SJCRH30 (cell line): ENCODE results near the gene USPL1. TPM values are rescaled to one million over a fixed set of nuclear protein-coding genes. Genes with fewer than 3 reads are reported as not detected.
"Not testable (repeated sequence)": the region's sequence is repeated elsewhere in the genome, so short reads cannot be mapped to it uniquely, and the experiment has no call there.

Experiments used
- DNase-seq, 2 experiments: peaks; one replicate each; pipeline ENCODE4 v3.0.0-alpha.2; 2015 to 2020
- H3K27ac ChIP-seq: fragments of 250-450 bp; sonication (Bioruptor Pico); 2 replicates; pipeline ENCODE4 v1.5.1; 2020; ENCODE audit warnings: mild to moderate bottlenecking, moderate library complexity
- H3K27me3 ChIP-seq: fragments of 250-450 bp; sonication (Bioruptor Pico); 2 replicates; pipeline ENCODE4 v1.5.1; 2020; ENCODE audit warnings: mild to moderate bottlenecking, moderate library complexity
- H3K36me3 ChIP-seq: fragments of 250-450 bp; sonication (Bioruptor Pico); 2 replicates; pipeline ENCODE4 v1.5.1; 2020; ENCODE audit warnings: mild to moderate bottlenecking, moderate library complexity
- H3K4me1 ChIP-seq: fragments of 250-450 bp; sonication (Bioruptor Pico); 2 replicates; pipeline ENCODE4 v1.5.1; 2020; ENCODE audit warnings: mild to moderate bottlenecking, moderate library complexity
- H3K4me3 ChIP-seq: fragments of 250-450 bp; sonication (Bioruptor Pico); 2 replicates; pipeline ENCODE4 v1.5.1; 2020; ENCODE audit warnings: mild to moderate bottlenecking, moderate library complexity
- H3K9me3 ChIP-seq: fragments of 250-450 bp; sonication (Bioruptor Pico); replicated peaks from 2 replicates; pipeline ENCODE4 v1.5.1; 2020; ENCODE audit warnings: mild to moderate bottlenecking, moderate library complexity
- total RNA-seq: library from RNA; depleted of rRNA; stranded (reverse); fragments of >200 nt; shearing (Covaris generic); gene quantifications from 2 replicates; pipeline ENCODE4 v1.2.3, GENCODE V29; 2014

USPL1 gene
- total RNA-seq, 1 experiment from 2014 or later = 46.0 TPM

- no peaks in the 10 kb centered on the region for H3K36me3 ChIP-seq
- no peak overlapping the region for H3K27ac ChIP-seq
- no peaks in the 10 kb centered on the region for H3K9me3 ChIP-seq
- H3K27me3 ChIP-seq = no peaks in the 10 kb centered on the region
- no peaks in the 10 kb centered on the region for H3K4me1 ChIP-seq
- H3K4me3 ChIP-seq = no peak overlapping the region
- no peak for DNase-seq
Observed at GRCh38 chr13:30601836-30602235, 15.9 kb upstream of the USPL1 start.

- no peak overlapping the region for H3K27ac ChIP-seq
- H3K9me3 ChIP-seq = no peaks in the 10 kb centered on the region
- no peaks in the 10 kb centered on the region for H3K27me3 ChIP-seq
- no peak overlapping the region for H3K4me3 ChIP-seq
- no peaks in the 10 kb centered on the region for H3K4me1 ChIP-seq
- DNase-seq = no peak
- no peaks in the 10 kb centered on the region; the same call in 1 of the 2 replicates for H3K36me3 ChIP-seq
Observed at GRCh38 chr13:30605052-30605451, 12.7 kb upstream of the USPL1 start.

GRCh38 chr13:30607186-30607585, 10.5 kb upstream of the USPL1 start:
- not testable (repeated sequence) for DNase-seq, H3K27me3 ChIP-seq, H3K9me3 ChIP-seq, H3K4me3 ChIP-seq, H3K36me3 ChIP-seq, H3K27ac ChIP-seq, H3K4me1 ChIP-seq

GRCh38 chr13:30607908-30608307, 9.8 kb upstream of the USPL1 start:
- H3K9me3 ChIP-seq = no peaks in the 10 kb centered on the region
- H3K27ac ChIP-seq = no peak overlapping the region
- no peaks in the 10 kb centered on the region for H3K27me3 ChIP-seq
- H3K4me1 ChIP-seq = no peaks in the 10 kb centered on the region
- no peak for DNase-seq
- H3K36me3 ChIP-seq = no peaks in the 10 kb centered on the region; the same call in 1 of the 2 replicates
- H3K4me3 ChIP-seq = no peak overlapping the region

DNA sequence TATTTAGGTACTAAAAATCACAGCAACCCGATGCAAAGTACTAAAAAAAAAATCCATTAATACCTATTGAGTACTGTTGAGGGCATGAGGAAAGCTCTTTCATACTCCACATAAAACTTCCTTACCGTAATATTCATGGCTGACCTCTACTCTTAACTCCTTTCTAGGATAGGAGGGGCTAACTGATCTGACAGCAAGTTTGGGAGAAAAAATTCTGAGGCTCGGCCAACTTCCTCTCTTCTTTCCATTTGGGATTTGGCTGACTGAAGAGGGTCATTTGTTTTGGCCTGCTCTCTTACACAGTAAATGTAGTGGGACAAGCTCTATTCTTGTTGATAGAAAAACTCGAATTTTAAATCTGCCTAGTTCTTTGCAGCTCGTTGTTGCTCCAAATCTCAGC, 9.4 kb upstream of the USPL1 start:
- no peak overlapping the region for H3K27ac ChIP-seq
- no peaks in the 10 kb centered on the region for H3K27me3 ChIP-seq
- no peak overlapping the region for H3K4me3 ChIP-seq
- no peak for DNase-seq
- H3K9me3 ChIP-seq = no peaks in the 10 kb centered on the region
- no peaks in the 10 kb centered on the region; the same call in 1 of the 2 replicates for H3K36me3 ChIP-seq
- H3K4me1 ChIP-seq = no peaks in the 10 kb centered on the region

DNA sequence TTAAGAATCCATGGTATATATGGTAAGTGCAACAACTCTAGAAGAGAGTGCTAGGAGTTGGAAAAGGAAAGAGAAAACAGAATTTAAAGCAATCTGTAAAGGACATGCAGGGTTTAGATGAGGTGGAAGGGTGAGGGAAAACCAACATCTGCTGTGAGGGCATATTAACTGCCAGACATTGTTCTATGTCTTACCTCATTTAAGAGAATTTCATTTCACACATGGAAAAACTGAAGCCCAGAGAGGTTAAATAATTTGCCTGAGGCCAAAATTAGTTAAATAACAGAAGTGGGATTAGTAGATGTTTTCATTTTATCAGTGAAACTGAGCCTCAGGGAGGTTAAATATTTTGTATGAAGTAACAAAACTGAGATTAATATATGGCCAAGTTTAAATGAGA, 7.4 kb upstream of the USPL1 start:
- DNase-seq = no peak
- H3K4me3 ChIP-seq = no peak overlapping the region
- H3K36me3 ChIP-seq = no peaks in the 10 kb centered on the region; the same call in 1 of the 2 replicates
- H3K4me1 ChIP-seq = no peaks in the 10 kb centered on the region
- H3K9me3 ChIP-seq = no peaks in the 10 kb centered on the region
- H3K27ac ChIP-seq = no peak overlapping the region
- H3K27me3 ChIP-seq = no peaks in the 10 kb centered on the region

DNA sequence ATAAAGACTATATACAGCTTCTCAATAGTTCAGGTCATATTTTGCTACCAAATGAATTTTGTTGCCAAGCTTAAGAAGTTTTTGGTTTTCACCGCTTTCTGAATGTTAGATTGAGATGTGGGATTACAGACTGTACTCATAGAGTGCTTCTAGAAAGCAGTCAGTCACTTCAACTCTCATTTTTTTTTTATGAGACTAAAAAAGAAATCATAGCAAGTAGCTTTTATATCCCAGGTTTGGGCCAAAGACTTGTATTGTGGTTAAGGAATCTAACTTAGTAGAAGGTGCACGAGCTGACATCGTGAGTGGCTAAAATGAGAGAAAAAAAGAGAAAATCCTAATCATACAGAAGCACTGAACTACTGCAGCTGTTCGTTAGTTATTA, 2.2 kb upstream of the USPL1 start:
- peak overlapping the region; percentile 85 for H3K4me3 ChIP-seq

GRCh38 chr13:30615866-30616541, 1.7 kb upstream of the USPL1 start:
- Histone ChIP-seq H3K27me3 (no peaks in the 10 kb centered on the region), H3K9me3 (no peaks in the 10 kb centered on the region), H3K27ac (peak overlapping the region; percentile 94), H3K4me3 (peak overlapping the region; percentile 85), H3K4me1 (peaks cover 10% of the 10 kb centered on the region), H3K36me3 (no peaks in the 10 kb centered on the region)
- DNase-seq = peak in 1 of 2 experiments; percentile 54

More for the DNA sequence above, 2.2 kb upstream of the USPL1 start:
- Histone ChIP-seq H3K9me3 (no peaks in the 10 kb centered on the region), H3K27me3 (no peaks in the 10 kb centered on the region), H3K36me3 (no peaks in the 10 kb centered on the region), H3K4me1 (peaks cover 7% of the 10 kb centered on the region), H3K27ac (peak overlapping the region; percentile 94; the same call in 1 of the 2 replicates)
- DNase-seq = peak in 1 of 2 experiments; percentile 10

GRCh38 chr13:30616927-30617314, 799 bp upstream of the USPL1 start:
- Histone ChIP-seq H3K27ac (peak overlapping the region; percentile 94), H3K4me3 (peak overlapping the region; percentile 85), H3K27me3 (no peaks in the 10 kb centered on the region), H3K4me1 (peaks cover 10% of the 10 kb centered on the region), H3K36me3 (peaks cover 6% of the 10 kb centered on the region), H3K9me3 (no peaks in the 10 kb centered on the region)
- peak; percentile 85 to 93 for DNase-seq

DNA sequence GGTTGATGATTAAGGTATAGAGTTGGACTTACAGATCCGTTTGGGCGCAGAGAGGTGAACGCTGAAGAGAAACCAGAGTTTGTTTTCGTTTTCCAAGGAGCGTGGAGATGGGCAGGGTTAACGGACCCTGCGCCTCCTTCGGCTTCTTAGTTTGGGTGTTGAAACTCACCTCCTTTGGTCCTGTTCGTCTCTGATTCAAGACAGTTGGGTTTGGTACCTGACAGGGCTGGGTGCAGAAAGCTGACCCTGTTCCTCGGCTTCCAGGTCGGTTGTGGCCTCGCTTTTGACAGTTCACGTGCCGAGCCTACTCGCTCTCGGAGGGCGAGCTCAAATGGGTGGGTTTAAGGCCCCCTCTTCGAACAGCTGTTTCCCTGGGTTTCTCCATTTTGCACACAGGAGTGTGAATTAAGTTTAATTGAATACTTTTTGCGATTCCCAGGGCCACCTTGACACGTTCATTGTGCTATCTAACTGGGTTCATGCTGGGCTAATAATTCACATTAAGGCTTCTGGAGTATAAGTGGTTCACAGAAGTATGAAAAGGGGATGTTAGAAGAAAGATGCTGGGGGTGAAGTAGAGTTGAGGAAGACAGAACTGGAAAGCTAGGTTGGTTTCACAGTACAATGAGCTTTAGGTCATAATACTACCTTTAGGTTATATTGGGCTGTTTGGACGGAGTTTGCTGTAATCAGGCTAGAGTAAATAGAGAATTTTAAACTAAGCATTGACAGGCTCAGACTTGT, 638 bp downstream of the USPL1 start:
- Histone ChIP-seq H3K4me3 (peak overlapping the region; percentile 85), H3K4me1 (peaks cover 10% of the 10 kb centered on the region), H3K36me3 (peaks cover 21% of the 10 kb centered on the region), H3K9me3 (no peaks in the 10 kb centered on the region), H3K27me3 (no peaks in the 10 kb centered on the region), H3K27ac (peak overlapping the region; percentile 94)
- peak; percentile 38 to 49 for DNase-seq

DNA sequence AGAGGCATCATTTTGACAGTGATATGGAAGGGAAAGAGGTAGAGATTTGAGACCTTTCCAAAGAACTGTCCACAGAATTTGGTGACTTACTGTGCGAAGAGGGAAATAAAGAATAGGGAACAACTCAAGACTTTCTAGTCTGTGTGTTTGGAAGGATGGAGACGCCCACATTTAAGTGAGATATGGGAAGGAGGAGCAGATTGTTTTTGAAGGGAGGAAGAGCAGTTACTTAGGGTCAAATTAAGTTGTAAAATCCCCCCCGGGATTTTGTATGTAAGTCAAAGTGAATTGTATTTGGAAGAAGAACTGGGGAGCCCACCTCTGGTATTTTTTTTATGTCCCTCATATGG, 1.2 kb downstream of the USPL1 start:
- peaks cover 26% of the 10 kb centered on the region for H3K36me3 ChIP-seq
- H3K27ac ChIP-seq = peak overlapping the region; percentile 94; the same call in 1 of the 2 replicates
- H3K27me3 ChIP-seq = no peaks in the 10 kb centered on the region
- H3K4me1 ChIP-seq = peaks cover 10% of the 10 kb centered on the region
- DNase-seq = no peak
- peak overlapping the region; percentile 85 for H3K4me3 ChIP-seq
- no peaks in the 10 kb centered on the region for H3K9me3 ChIP-seq

GRCh38 chr13:30619731-30620130, 2.0 kb downstream of the USPL1 start:
- Histone ChIP-seq H3K27me3 (no peaks in the 10 kb centered on the region), H3K9me3 (no peaks in the 10 kb centered on the region), H3K36me3 (peaks cover 30% of the 10 kb centered on the region), H3K4me1 (peaks cover 10% of the 10 kb centered on the region), H3K4me3 (peak overlapping the region; percentile 85; the same call in 1 of the 2 replicates), H3K27ac (no peak overlapping the region)
- DNase-seq = no peak

- Histone ChIP-seq H3K9me3 (no peaks in the 10 kb centered on the region), H3K27ac (no peak overlapping the region), H3K27me3 (no peaks in the 10 kb centered on the region), H3K36me3 (peaks cover 40% of the 10 kb centered on the region), H3K4me1 (peaks cover 10% of the 10 kb centered on the region), H3K4me3 (no peak overlapping the region)
- no peak for DNase-seq
Observed at GRCh38 chr13:30620941-30621340, 3.2 kb downstream of the USPL1 start.

- Histone ChIP-seq H3K9me3 (no peaks in the 10 kb centered on the region), H3K4me1 (peaks cover 10% of the 10 kb centered on the region), H3K4me3 (no peak overlapping the region), H3K27me3 (no peaks in the 10 kb centered on the region), H3K36me3 (peaks cover 54% of the 10 kb centered on the region), H3K27ac (no peak overlapping the region)
- no peak for DNase-seq
Observed at GRCh38 chr13:30622551-30622950, 4.8 kb downstream of the USPL1 start.

GRCh38 chr13:30623392-30623791, 5.7 kb downstream of the USPL1 start:
- H3K27me3 ChIP-seq = no peaks in the 10 kb centered on the region
- DNase-seq = no peak
- peaks cover 10% of the 10 kb centered on the region for H3K4me1 ChIP-seq
- no peaks in the 10 kb centered on the region for H3K9me3 ChIP-seq
- peaks cover 60% of the 10 kb centered on the region for H3K36me3 ChIP-seq
- no peak overlapping the region for H3K4me3 ChIP-seq
- no peak overlapping the region for H3K27ac ChIP-seq
